Measurements from ENCODE around the gene SLC30A2.

Gene SLC30A2

GRCh38 chr1:26078286-26079177, 32.6 kb upstream of the SLC30A2 start:
- TF ChIP-seq CTCF (conservative IDR thresholded peaks at IDR 0.05) = no peak
- peak overlapping the region; percentile 83 for H3K27ac ChIP-seq

- TF ChIP-seq CTCF (conservative IDR thresholded peaks at IDR 0.05) = no peak
- peak overlapping the region; percentile 83; the same call in 1 of the 2 replicates for H3K27ac ChIP-seq
These were observed 31.6 kb upstream of the SLC30A2 start for GRCh38 chr1:26077524-26077923.

- TF ChIP-seq CTCF (conservative IDR thresholded peaks at IDR 0.05) = no peak
These were observed 29.7 kb upstream of the SLC30A2 start for GRCh38 chr1:26075421-26076144.

GRCh38 chr1:26072305-26072704, 26.4 kb upstream of the SLC30A2 start:
- no peak for TF ChIP-seq CTCF (conservative IDR thresholded peaks at IDR 0.05)
- H3K27ac ChIP-seq = peak overlapping the region; percentile 64

More at GRCh38 chr1:26075421-26076144, 29.7 kb upstream of the SLC30A2 start:
- no peak overlapping the region for H3K27ac ChIP-seq

GRCh38 chr1:26070963-26071342, 25.0 kb upstream of the SLC30A2 start:
- TF ChIP-seq CTCF (conservative IDR thresholded peaks at IDR 0.05) = no peak
- no peak overlapping the region for H3K27ac ChIP-seq

- TF ChIP-seq CTCF (conservative IDR thresholded peaks at IDR 0.05) = no peak
- H3K27ac ChIP-seq = no peak overlapping the region
These were observed 24.5 kb upstream of the SLC30A2 start for GRCh38 chr1:26070296-26070962.

GRCh38 chr1:26069941-26070295, 24.0 kb upstream of the SLC30A2 start:
- H3K27ac ChIP-seq = no peak overlapping the region
- no peak for TF ChIP-seq CTCF (conservative IDR thresholded peaks at IDR 0.05)

Measured in VCaP (cell line).